Inferior parietal cortex (tissue), 1 donor: Measurements from ENCODE around the gene PRKAR1B.
"Not testable (repeated sequence)": the region's sequence is repeated elsewhere in the genome, so short reads cannot be mapped to it uniquely, and the experiment has no call there.

ENCODE experiments used
- DNase-seq: peaks from one replicate; pipeline ENCODE4 v3.0.0-alpha.2; 2016; ENCODE audit errors: extremely low spot score

PRKAR1B gene

DNA sequence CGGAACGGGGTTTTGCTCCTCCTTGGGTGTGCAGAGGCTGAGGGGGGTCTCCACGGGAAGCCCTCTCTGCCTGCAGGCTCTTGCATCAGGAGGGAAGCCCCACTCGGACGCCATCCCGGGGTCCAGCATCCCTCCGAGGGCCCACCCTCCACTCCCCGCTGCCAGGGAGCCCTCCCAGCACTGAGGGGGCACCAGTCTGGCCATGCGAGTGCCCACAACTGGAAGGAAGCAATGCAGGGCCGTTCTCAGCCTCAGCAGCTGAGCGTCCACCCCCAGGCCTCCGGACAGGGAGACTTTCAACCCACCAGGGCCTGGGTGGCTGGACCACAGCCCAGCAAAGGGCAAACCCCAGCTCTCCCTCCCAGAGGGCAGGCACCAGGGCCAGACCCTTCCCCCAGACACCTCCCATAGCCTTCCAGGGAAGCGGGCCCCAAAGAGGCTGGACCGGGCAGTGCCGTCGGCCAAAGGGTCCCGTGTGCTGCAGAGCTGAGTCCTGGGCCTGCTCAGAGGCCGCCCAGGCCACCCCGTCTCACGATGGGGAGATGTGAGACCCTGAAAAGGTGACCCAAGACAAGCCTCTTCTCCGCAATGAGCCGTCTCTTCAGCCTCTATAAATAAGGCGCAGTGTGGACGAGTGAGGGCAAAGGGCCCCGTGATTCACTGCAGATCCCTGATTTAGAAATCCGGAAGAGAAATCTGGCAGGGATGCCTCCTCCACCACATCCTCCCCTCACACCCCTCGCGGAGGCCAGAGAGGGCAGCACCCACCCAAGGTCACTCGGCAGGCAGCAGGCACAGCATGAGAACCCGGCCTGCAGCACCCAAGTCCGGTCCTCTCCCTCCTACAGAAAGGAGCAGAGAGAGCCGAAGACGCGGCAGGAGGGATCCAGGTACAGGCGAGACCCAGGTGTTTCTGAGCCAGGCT, 82.4 kb downstream of the PRKAR1B start:
- no peak for DNase-seq

GRCh38 chr7:641966-642365, 85.1 kb downstream of the PRKAR1B start:
- no peak for DNase-seq

DNA sequence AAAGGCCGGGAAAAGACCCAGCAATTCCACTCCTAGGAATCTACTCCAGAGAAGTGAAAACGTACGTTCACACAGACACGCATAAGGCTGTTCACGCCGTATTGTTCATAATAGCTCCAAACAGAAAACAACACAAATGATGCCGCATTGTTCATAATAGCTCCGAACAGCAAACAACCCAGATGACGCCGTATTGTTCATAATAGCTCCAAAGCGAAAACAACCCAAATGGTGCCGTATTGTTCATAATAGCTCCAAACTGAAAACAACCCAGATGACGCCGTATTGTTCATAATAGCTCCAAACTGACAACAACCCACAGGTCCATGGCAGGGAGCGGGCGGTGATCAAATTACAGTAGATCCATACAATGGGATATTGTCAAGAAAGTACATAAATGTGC, 85.8 kb downstream of the PRKAR1B start:
- no peak for DNase-seq

- DNase-seq = no peak
These were observed 88.6 kb downstream of the PRKAR1B start for GRCh38 chr7:638256-639011.

GRCh38 chr7:637826-638225, 89.3 kb downstream of the PRKAR1B start:
- no peak for DNase-seq

GRCh38 chr7:636396-636795, 90.7 kb downstream of the PRKAR1B start:
- no peak for DNase-seq

DNA sequence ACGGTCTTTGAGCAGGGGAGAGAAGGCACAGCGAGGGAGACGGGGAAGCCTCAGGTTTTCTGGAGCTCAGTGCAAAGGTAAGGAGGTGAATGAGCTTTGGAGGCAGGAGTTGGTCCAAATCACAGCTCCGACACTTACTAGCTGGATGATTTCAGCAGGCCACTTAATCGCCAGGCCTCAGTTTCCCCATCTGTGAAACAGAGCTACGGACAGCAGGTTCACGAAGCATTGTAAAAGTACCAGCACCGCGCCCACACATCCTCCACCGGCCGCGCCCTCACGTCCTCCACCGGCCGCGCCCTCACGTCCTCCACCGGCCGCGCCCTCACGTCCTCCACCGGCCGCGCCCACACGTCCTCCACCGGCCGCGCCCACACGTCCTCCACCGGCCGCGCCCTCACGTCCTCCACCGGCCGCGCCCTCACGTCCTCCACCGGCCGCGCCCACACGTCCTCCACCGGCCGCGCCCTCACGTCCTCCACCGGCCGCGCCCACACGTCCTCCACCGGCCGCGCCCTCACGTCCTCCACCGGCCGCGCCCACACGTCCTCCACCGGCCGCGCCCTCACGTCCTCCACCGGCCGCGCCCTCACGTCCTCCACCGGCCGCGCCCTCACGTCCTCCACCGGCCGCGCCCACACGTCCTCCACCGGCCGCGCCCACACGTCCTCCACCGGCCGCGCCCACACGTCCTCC, 91.2 kb downstream of the PRKAR1B start:
- DNase-seq = not testable (repeated sequence)

DNA sequence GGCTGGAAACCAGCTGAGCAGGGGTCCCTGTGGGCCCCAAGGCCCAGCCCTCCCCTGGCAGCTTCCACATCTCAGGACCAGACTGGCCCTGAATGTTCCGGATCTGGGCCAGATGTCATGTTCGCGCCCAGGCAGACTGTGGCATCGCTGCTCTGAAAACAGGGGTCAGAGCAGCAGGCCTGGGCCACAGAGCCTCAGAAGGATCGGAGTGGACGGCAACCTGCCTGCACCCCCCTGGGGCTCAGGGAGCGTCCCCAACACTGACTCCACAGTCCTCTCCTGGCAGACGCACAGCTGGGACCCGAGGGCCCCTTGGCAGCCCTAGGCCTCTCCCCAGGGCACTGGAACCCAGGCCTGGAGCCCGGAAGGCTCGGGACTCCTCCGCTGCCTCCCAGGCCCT, 91.9 kb downstream of the PRKAR1B start:
- DNase-seq = no peak

GRCh38 chr7:633381-634018, 93.6 kb downstream of the PRKAR1B start:
- DNase-seq = no peak

DNA sequence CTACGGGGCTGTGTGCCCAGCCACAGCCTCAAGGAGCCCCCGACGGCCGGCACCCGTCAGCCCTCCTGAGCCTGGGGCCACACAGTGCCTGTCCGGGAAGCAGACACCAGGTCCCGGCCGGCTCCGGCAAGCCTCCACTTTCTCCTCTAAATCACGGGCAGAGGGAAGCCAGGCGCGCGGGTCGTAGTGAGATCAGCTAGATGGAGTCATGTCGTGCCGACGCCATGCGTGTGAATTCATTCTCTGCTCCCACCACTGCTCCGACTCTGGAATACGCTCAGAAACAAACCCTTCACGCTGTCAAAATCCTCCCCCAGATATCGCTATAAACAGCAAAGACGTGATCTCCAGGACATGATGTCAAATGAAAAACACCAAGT, 94.3 kb downstream of the PRKAR1B start:
- no peak for DNase-seq

DNA sequence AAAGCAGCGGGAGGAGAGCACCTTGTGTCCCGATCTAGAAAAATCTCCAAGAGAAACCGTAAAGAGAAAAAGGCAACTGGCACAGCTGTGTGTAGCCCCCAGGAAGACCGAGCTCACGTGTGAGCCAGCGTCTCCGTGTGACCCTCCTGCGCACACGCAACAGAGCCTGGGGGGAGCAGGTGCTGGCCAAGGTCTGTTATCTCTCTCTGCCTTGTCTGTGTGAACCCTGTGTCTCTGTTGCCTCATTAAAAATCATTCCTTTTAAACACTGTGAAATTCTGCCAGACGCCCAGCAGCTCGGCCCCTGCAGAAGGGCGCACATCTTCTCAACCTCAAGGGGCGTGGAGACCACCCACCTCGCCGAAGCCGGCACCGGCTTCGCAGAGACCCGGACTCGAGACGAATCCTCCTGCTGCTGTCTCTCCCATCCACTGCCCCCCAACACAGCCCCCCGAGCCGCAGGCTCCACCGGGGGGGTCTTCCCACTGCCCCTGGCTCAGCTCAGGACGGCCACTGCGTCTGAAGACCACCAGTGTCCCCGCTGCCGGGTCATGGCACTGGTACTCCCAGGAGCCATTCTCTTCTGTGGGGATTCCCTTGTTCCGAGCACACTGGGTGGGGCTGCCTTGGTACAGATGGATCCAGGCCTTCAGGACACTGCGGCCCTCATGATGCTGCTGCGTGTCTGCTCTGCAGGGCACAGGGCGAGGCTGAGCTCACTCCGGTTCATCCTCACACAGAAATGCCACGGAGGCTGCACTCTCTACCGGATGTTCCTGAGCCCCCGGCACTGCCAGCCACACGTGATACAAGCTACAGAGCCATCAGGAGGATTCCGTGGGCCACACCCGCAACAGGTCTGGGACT, 94.9 kb downstream of the PRKAR1B start:
- no peak for DNase-seq

GRCh38 chr7:631291-631711, 95.8 kb downstream of the PRKAR1B start:
- DNase-seq = no peak

DNA sequence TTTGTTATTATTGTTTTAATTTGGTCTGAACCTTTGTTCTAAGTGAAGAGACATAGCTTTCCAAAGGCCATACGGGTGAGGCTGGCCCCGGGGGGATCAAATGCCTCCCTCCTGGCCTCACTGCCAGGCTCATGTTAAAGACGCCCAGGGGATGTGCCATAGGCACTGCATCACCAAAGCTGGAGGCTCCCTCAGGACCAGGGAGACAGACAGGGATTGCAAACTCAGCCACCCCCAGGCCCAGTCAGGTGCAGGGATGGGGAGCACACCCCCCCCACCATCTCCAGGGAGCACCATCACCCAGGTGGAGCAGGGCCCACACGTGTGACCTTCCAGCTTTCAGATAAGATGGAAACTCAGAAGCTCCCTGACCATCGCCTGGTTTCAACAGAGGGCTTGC, 96.5 kb downstream of the PRKAR1B start:
- DNase-seq = no peak

- no peak for DNase-seq
These were observed 97.0 kb downstream of the PRKAR1B start for GRCh38 chr7:630111-630511.

GRCh38 chr7:628826-629225, 98.3 kb downstream of the PRKAR1B start:
- no peak for DNase-seq

- no peak for DNase-seq
These were observed 98.7 kb downstream of the PRKAR1B start for GRCh38 chr7:628402-628763.

DNA sequence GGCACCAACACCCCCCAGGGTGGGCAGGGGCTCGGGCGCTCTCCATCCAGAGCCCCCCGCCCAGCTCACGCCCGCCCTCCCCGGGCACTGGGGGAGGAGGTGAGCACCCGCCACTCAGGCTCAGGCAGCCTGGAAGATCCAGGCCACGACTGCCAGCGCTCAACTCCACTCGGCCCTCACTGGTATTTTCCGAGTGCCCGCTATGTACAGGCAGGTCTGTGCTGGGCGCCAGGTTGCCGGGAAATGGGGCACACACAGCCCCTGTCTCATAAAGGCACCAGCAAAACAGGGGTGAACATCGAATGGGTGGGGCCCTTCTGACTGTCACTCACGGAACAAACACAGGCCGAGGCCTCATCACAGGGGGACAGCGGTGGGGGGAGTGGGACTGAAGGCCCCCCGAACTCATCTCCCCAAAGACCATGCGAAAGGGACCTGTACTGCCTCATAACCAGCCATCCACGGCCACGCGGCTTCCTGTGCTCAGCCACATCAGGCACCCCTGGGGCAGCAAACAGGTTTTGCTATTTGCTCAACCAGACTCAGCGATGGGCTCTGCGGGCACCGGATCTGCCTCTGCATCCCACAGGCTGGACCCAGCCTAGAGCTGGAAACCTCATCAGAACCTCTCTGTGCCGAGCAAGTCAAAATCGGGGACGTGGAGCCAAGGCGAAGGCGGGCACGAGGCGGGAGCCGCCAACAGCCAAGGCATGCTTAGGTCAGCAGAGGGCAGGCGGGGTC, 99.2 kb downstream of the PRKAR1B start:
- no peak for DNase-seq

DNA sequence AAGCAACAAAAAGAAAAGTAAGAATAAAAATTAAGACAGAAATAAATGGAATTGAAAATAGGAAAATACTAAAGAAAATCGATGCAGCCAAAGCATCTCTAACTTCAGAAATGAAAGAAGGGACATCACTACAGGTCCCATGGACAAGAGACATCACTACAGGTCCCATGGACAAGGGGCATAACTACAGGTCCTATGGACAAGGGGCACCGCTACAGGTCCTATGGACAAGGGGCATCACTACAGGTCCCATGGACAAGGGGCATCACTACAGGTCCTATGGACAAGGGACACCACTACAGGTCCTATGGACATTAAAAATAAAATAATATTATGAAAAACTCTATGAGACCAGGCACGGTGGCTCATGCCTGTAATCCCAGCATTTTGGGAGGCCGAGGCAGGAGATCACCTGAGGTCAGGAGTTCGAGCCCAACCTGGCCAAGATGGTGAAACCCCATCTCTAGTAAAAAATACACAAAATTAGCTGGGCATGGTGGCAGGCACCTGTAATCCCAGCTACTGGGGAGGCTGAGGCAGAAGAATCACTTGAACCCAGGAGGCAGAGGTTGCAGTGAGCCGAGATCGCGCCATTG, 101.6 kb downstream of the PRKAR1B start:
- no peak for DNase-seq

DNA sequence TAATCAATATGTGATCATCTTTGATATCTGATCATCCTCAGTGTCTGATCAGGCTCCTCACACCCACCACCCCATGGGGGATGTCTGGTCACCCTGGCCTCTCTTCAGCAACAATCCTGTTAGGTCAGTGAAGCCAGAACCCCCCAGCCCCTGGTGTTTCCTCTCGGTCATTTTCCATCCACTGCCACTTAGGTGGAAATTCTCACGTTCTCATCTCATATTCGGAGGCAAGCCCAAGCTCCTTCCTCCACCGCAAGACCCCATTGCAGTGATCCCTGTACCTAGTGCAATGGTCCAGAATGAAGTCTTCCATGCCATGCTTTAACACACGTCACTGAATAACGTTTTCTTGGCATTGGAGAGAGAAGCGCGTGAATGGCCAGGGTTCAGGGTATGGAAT, 103.6 kb downstream of the PRKAR1B start:
- DNase-seq = no peak
